ENCODE measurements around the gene RNF144A.

The RNF144A gene

DNA sequence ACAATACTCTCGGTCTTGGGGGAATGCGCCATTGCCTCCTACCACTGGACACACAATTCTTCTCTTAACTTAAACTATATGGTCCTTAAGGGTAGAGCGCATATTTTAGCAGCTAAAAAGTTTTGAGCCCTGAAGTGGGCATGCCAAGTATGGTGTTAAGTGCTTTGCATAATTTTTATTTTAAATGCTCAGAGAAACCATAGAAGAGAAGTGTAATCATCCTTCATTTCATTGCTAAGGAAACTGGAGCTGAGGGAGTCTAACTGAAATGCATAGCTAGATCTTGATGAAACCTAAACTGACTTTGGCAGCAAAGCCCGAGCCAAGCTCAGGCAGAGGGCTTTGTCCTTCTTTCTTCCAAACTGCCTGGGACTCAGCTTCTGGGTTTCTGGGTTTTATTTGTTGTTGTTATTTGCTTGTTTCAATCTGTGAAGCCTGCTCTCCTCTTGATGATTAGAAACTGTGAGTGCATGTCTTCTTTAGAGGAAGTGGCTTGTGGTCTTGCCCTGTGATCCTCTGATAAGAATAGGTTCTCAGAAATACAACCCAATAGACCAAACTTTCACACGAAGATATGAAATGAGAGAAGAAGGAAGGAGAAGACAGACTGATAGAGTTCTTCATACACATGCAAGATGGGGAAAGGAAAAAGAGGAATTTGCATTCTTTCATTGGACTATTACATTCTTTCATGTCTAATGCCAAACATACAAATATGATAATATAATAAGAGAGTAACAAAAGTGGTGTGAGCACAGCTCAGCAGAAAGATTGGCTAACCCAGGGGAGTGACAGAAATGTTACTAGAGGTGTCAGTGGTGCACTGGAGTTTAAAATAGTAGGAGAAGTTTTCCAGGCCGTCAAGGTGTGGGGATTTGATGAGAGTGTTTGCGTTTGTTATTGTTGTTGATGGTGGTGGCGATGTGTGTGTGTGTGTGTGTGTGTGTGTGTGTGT, 7.5 kb upstream of the RNF144A start:
- DNase-seq (ENCODE audit: low spot score): no peak

DNA sequence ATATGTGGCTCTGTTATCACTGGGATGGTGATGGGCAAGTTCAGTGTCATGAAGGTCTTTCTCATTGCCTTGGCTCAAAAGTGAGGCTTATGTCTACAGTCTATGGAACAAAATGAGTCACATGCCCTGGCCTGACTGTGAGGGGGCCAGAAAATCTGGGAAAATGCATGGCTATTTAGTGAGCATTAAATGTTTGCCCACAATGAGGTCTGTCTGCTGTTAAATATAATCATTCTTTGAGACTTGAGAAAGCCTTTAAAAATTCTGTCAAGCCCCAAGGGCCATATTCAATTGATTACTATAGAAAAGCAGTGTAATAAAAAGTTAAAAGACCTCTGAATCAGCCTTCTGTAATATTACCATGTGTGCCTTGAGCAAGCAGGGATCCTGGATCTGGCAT, 5.5 kb upstream of the RNF144A start:
- no peak for DNase-seq (ENCODE audit: low spot score)

DNA sequence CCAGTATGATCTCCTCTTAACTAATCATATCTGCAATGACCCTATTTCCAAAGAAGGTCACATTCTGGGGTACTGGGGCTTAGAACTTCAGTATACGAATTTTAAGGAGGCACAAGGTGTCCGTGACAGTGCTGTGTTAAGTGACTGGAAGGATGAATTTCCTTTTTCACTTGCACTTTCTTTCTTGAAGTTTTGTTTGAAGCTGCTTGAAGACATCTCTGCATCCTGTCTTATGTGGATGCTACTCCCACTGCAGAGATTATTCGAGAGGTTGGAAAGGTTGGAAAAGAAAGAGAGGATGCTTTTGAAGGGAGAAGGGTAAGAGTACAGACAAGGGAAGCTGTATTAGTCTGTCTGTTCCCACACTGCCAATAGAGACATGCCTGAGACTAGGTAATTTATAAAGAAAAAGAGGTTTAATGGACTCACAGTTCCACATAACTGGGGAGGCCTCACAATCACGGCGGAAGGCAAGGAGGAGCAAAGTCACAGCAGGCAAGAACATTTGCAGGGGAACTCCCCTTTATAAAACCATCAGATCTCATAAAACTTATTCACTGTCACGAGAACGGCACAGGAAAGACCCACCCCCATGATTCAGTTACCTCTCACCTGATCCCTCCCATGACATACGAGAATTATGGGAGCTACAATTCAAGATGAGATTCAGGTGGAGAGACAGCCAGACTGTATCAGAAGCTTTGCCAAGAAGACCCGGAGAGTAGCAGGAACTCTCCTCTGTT, 3.6 kb upstream of the RNF144A start:
- DNase-seq (ENCODE audit: low spot score): no peak

DNA sequence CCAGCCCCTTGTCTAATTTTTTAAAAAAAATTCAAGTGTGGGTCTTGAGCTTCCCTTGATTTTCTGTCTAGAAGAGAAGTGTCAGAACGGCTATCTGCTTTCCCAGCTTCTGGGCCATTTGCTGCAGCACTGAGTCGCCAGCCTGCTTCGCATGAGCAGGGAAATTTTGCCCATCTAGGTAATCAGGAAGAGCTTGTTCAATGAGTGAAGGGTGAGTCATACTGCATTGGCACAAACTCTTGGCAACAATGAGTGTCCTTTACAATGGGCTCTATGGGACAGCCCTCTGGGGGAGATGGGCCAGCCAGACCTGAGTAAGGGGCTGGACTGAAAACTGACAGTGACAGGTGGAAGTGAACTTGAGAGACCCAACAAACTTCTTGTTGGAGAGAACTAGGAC, 2.4 kb upstream of the RNF144A start:
- no peak for DNase-seq (ENCODE audit: low spot score)

DNA sequence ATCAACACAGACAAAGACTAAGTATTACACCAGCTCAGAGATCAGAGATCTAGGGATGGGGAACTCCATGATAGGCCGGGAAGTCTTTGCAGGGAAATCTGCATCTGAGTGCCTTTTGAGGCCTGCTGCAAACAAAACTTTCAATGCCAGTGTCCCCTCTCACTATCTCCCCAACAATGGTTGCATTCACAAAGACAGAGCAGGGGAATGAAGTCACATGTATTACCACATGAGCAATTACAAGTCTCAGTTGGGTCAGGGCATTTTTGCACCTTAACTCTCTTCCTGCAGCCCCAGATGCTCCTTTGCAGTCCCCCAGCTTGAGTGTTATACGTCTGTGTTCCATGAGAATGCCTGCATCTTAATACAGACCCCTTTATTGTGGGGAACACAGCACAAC, 1.8 kb upstream of the RNF144A start:
- no peak for DNase-seq (ENCODE audit: low spot score)

DNA sequence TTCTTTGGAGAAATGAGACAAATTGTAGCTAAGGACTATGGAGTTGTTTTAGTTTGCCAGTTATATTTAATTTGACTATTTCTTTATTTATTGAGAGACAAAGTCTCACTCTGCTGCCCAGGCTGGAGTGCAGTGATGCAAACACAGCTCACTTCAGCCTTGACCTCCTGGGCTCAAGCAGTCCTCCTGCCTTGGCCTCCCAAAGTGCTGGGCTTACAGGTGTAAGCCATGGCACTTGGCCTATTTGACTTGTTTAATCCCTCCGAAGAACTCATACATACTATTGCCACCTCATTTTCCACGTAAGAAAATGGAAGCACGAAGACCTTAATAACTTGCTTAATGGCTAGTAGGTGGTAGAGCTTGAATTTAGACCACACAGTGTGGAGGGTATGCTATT, 988 bp upstream of the RNF144A start:
- no peak for DNase-seq (ENCODE audit: low spot score)

DNA sequence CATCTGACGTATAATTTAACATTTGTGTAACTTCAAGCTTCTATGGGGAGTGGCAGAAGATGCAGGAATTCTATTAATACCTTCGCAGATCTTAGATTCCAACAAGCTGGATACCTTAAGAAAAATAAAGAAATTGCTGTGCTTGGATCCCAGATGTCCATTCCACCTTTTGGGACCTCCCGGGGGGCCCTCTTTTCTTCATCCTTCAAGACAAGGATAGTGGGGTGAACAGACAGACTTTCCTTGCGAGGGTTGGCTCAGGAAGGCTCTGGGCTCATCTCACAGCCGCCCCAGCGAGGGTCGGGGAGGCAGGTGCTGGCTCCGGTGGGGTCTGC, 509 bp upstream of the RNF144A start:
- no peak for DNase-seq (ENCODE audit: low spot score)

DNA sequence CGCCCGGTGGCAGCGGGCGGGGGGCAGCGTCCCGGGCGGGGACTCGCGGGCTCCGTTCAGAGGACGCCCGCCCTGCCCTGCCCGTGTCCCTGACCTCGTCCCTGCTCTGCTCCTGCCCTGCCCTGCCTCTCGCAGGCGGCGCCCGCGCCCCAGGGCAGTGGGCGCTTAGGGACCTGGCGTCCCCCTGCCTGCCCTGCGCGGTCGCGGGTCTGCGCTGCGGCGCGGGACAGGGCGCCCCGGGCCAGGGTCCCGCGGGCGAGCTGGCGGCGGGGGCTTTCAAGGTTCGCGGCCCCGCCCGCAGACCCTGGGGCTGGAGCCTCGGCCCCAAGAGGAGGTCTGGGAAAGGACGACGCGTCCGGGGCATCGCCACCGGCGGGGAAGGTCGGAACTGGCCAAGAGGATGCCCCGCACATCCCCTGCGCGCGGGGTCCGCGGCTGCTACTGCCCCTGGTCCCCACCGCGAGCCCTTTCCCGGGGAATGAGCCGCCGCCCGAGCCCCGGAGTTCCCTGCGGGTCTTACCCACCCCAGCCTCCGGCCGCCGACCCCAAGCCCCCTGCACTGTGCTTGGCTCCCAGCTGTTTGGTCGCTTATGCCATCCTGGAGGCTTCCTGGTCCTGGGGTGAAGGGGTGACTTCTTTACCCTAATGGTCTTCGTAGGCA, 679 bp downstream of the RNF144A start:
- no peak for DNase-seq (ENCODE audit: low spot score)

DNA sequence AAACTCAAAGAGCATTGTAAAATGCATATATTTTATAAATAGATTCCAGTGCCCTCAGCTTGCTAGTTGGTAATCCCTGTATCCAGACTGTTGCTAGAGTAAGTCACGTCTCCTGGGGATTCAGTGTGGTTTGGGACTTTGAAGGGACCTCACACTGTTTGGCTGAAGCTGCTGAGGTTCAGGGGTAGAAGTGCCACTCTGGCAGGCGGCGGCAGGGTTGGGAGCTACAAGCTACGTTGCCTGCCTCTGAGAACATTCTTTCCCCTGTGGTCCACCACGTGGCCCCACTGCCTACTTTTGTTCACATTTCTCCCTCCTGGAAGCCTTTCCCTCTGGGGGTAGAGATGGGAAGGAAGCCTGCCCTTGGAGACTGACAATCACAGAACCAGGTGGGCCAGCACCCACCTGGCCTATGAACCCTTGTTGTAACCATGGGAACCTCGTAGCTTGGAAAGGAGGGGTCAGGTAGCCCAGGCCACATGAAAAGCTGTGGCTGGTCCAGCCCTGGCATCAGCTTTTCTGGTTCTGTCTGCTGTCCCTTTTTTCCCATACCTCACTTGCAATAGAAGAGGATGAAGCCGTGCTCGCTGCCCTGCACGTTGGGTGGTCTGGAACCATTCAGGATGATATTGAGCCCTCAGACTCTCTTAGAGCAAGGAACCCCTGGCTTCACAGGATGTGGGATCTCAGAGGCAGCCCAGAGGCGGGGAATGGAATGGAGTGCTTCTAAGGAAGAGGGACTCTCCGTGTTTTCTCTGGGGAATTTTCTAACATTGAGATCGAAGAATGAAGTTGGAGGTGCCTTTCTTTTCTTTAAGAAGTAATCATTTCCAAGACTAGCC, 2.9 kb downstream of the RNF144A start:
- DNase-seq (ENCODE audit: low spot score): no peak

DNA sequence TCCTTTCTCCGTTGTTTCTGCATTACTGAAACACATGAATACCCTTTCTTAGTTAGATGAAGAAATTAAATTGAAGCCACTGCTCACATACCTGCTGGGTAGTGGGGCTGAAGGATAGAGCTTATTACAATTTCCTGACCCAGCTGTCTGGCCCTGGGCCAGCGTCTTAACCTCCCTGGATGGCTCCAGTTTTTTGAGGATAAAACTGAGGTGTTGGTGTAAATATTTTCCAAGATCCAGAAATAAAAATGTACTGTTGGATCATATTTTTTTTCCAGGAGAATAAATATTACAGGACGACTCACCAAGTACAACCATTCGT, 3.5 kb downstream of the RNF144A start:
- no peak for DNase-seq (ENCODE audit: low spot score)

DNA sequence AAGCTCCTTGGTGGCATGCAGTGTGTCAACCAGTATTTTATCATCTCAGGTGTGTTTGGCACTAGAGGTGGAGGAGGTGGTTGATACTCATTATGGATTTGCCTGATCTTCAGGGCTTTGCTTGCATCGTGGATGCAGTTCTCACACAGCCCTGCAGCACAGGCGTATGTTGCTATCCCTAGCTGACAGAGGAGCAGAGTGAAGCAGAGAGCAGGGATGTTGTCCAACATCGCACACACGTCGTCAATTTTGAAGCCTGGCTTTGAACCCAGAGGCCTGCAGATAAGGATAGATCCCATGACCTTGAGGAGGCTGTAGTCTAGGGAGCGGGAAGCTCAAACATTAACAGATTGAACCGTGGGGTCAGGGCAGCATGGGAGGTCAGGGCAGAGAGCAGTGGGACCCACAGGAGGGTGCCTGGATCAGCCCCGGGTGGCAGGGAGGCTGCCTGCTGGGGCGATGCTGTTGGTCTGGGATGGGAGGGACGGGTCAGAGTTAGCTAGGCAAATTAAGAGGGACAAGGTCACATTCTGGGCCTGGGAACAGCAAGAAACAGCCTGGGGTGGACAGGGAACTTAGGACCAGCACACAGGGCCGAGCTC, 4.2 kb downstream of the RNF144A start:
- DNase-seq (ENCODE audit: low spot score): peak; percentile 58

DNA sequence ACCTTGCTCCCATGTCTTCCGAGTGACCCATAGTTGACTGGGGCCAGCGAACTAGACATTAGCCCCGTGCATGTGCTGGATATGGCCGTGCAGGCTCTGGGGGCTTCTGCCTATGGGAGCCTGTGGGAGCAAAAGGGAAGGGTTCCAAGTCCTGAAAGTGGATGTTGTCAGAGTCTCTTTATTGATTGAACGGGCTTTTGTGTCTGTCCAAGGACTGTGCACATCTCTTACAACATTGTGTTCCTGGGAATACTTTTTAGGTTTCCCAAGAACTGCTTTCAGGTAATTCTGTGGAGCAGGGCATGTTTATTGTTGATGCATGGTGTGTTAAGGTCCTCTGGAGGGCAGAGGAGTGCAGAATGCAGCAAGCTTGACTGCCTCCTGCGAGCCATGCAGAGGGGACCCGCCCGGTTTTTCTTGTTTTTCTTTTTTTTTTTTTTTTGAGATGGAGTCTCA, 5.0 kb downstream of the RNF144A start:
- peak; percentile 40 for DNase-seq (ENCODE audit: low spot score)

DNA sequence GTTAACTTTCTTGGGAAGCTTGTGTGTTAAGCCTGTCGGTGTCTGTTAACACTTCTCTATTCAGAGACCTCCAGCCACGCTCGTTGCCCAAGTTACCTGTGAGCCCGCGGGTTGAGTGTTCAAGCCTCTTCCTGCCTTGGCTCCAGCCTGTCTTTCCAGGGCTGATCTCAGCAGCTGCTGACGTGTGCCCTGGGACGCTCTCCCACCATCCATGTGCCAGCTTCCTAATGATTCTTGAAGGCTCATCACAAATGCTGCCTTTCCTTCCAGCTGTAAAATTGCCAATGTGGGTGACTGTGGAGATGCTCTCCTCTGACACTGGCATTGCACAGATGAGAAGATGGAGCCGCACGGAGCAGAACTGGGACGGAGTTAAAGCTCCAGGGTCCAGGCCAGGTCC, 6.1 kb downstream of the RNF144A start:
- no peak for DNase-seq (ENCODE audit: low spot score)

DNA sequence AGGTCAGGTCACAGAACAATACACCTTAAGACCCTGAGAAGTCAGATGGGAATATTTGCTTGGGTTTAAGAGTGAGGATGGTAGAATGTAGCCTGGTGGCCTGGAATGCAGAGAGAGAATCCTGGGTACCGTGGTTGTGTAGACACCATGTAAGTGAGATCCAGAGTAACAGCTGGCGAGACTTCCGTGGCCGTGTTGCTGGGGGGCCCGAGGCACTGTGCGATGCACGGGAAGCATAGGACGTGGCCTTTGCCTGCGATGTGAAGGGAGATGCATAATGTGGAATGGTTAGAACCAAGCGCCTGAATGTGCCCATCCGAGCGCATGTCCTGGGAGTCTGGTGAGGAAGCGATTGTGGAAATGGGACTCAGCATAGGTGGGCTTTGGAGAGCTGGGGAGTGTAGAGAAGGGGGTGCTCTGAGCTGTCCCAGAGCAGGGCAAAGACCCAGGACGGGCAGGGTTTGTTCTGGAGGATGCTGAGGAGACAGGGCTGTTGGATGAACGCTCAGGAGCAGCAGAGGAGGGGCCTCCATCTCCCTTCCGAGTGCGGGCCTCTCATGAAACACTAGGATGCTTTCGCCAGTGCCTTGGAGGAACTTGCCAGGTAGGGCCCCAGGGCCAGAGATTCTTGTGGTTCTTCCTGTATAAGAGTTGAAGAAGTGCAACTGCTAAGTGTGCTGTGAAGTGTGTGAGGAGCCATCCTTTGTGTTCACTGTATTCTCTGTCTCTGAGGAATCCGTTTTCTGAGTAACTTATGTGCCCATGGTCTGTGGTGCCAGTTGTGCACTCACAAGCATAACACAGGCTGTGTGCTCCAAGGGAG, 7.1 kb downstream of the RNF144A start:
- DNase-seq (ENCODE audit: low spot score): no peak

DNA sequence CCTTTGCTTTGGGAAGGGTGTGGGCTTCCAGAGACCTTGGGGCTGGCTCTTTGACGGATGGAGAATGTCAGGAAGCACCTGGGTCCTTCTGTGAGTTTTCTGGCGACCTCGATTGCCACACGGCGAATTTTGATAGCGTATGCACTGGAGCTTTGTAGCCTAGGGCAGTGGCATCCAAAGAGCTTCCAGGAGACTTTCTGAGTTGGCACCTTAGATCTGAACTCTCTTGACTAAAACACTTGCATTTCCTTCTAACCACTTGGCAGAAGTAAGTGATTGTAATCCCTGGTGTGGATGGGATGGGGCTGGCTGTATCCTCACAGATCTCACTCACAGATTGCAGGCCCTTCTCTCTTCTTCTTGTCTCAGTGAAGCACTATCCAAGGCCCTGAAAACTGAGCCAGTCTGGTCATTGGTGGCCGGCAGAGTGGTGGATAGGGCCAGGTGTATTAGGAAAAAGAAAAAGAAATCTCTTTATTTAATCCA, 7.8 kb downstream of the RNF144A start:
- DNase-seq (ENCODE audit: low spot score): no peak

DNA sequence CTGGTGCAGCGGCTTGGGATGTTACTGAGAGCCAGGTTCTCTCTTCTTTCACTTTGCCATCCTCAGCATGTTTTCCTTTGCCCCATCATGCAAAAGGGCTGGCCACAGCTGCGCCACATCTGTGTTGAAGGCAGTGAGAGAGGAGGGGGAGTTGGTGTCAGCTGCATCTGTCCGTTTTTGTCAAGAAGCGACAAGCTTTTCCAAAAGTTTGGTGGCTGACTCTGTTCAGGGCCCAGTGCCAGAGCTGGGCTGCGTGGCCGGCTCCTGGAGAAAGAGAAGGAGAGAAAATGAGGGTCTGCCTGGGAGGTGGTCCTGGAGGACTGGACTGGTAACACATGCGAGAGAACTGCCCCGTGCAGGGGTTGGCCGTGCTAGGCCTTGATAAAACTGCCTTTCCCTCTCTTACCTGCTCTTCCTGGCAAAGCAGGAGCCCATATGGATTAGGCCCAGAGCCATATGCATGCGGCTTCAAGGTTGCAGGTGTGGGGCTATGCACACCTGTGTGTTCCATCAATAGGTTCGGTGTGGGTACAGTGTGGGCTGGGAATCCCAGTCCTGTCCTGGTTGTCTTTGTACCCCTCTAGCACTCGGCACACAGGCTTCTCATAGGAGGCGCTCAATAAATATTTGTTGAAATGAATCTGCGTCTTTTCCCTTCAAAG, 9.0 kb downstream of the RNF144A start:
- no peak for DNase-seq (ENCODE audit: low spot score)

DNA sequence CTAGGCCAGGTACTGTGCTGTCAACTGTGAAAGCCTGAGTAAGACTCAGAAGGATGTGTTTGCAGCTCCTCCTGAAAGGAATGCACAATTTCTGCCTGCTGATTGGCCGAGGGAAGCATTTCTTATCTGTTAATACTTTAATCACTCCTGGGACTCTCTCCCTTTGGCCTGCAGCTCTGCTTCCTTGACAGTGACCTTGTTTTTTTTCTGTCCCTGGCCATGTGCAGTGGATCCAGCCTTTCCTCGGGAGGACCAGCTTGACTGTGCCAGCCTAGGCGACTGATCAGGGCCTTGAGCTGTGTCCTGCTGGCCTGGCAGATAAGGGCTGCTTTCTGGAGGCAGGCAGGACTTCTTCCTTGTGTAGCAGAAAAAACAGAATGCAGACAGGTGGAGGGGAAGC, 10.0 kb downstream of the RNF144A start:
- DNase-seq (ENCODE audit: low spot score): no peak

DNA sequence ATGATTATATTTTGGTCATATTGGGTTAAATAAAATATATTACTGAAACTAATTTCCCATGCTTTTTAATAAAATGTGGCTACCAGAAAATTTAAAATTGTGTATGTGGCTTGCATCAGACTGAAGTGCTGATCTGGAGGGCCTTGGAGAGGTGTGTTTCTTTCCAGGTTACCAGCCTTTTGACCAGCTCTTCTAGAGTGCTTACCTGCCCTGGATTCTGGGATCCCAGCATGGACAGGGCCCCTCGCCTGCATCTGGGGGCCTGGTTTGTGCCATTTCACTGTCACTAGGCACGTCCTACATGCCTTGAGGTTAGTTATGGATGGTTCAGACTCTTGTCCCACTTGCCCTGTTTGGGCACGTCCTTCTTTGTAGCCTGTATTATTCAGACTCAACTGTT, 10.5 kb downstream of the RNF144A start:
- no peak for DNase-seq (ENCODE audit: low spot score)

DNA sequence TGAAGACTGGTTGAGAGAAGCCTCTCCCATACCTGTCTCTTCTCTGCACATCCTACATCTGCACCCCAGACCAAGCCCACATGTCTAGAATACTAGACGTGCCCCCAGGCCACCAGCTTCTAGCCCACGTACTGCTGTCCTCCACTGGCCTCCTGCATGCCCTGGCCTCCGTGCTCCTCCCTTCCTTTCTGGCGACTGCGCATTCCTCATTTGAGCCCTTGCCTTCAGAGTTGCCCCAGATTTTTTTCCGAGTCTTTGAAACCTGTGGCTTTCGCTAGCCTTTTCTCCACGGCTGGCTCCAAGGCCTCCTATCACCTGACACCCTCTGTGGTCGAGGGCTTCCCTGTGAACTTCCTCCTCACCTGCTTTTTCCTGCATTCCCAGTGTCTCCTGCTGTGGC, 11.2 kb downstream of the RNF144A start:
- no peak for DNase-seq (ENCODE audit: low spot score)

DNA sequence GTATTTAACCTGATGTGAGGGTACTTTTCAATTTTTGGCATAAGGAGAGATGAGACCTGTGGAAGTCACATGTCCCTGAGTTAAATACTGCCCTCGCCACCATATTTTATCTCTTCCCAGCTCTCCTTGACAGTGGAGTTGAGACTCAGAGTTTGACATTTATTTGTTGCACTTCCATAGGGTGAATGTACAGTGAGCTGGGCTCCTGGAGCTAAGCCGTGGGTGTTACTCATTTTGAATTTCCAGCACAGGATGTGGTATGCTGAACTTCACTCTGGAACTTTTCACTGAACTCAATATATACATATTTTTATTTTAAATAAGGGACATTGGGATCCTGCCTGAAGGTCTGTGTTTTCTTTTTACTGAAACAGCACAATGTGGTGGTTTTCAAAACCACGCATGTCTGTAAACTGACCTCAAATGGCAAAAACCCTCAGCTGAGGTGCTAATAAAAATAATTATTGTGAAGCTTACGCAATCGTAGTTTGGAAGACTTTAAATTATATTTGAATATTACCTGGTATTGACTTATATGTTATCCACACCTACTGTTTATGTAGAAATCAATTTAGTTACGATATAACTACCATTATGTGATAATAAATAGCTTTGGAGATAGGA, 12.1 kb downstream of the RNF144A start:
- DNase-seq (ENCODE audit: low spot score): no peak
